CD4-positive, alpha-beta T cell treated with Interleukin-17A for 1 hour (primary cell): Measurements from ENCODE around the gene LRP2.
"Not testable (repeated sequence)": the region's sequence is repeated elsewhere in the genome, so short reads cannot be mapped to it uniquely, and the experiment has no call there.

Experiments used
- DNase-seq: peaks from one replicate; pipeline ENCODE4 v3.0.0-alpha.2; 2020

Gene LRP2

GRCh38 chr2:169362118-169362893 lies at the start of gene LRP2:
TSS of gene LRP2 (minus strand) at chr2:169362534. CDS start at chr2:169362399, 135 bp downstream.
- DNase-seq, result peak; percentile 27

GRCh38 chr2:169406891-169407290 lies 44.6 kb upstream of the LRP2 start:
- no peak for DNase-seq

- not testable (repeated sequence) for DNase-seq
These were observed 37.2 kb upstream of the LRP2 start for GRCh38 chr2:169399491-169399890.

GRCh38 chr2:169397697-169398096 lies 35.4 kb upstream of the LRP2 start:
- no peak for DNase-seq

- no peak for DNase-seq
These were observed 33.6 kb upstream of the LRP2 start for GRCh38 chr2:169395821-169396374.

GRCh38 chr2:169393068-169393590 lies 30.8 kb upstream of the LRP2 start:
- DNase-seq, result no peak

GRCh38 chr2:169391236-169391635 lies 28.9 kb upstream of the LRP2 start:
- no peak for DNase-seq

GRCh38 chr2:169388161-169388560 lies 25.8 kb upstream of the LRP2 start:
- no peak for DNase-seq

GRCh38 chr2:169386722-169387121 lies 24.4 kb upstream of the LRP2 start:
- DNase-seq, result no peak

GRCh38 chr2:169384816-169385215 lies 22.5 kb upstream of the LRP2 start:
- DNase-seq, result no peak

- no peak for DNase-seq
These were observed 10.2 kb upstream of the LRP2 start for GRCh38 chr2:169372561-169372960.

- no peak for DNase-seq
These were observed 3.7 kb upstream of the LRP2 start for GRCh38 chr2:169366066-169366465.

GRCh38 chr2:169365029-169365480 lies 2.7 kb upstream of the LRP2 start:
- peak; percentile 18 for DNase-seq

GRCh38 chr2:169363560-169364150 lies 1.3 kb upstream of the LRP2 start:
- peak; percentile 48 for DNase-seq

GRCh38 chr2:169362894-169363559 lies 693 bp upstream of the LRP2 start:
- no peak for DNase-seq

- no peak for DNase-seq
These were observed 622 bp downstream of the LRP2 start for GRCh38 chr2:169361706-169362117.

- DNase-seq, result no peak
These were observed 1.2 kb downstream of the LRP2 start for GRCh38 chr2:169360984-169361705.

GRCh38 chr2:169358016-169358415 lies 4.3 kb downstream of the LRP2 start:
- no peak for DNase-seq

- DNase-seq, result no peak
These were observed 8.1 kb downstream of the LRP2 start for GRCh38 chr2:169354244-169354643.

- DNase-seq, result no peak
These were observed 10.6 kb downstream of the LRP2 start for GRCh38 chr2:169351725-169352124.

GRCh38 chr2:169349535-169349934 lies 12.8 kb downstream of the LRP2 start:
- no peak for DNase-seq

- DNase-seq, result no peak
These were observed 13.9 kb downstream of the LRP2 start for GRCh38 chr2:169348321-169349024.
